Omental fat pad (tissue), 4 donors: ENCODE data around the gene SWAP70. TPM values are rescaled to one million over a fixed set of nuclear protein-coding genes. Genes with fewer than 3 reads are reported as not detected.
A peak's percentile ranks its signal among the peaks of the same experiment; 100 is the strongest.

ENCODE experiments used
- ATAC-seq: fragments of 150-250 bp; one replicate; pipeline ENCODE4 v1.9.1; 2016; ENCODE audit warnings: mild to moderate bottlenecking, moderate library complexity; ENCODE audit not compliant: low FRiP score
- DNase-seq: peaks from one replicate; pipeline ENCODE4 v3.0.0-alpha.2; 2019; ENCODE audit warnings: low spot score
- total RNA-seq, 4 donors: library from RNA; depleted of rRNA; stranded (reverse); fragments of >200 nt; gene quantifications; one replicate each; pipeline ENCODE4 v1.1.0, GENCODE V29; 2016
- TF ChIP-seq, protein P1 (sequence below), 3 donors: fragments of 450-650 bp; IDR thresholded peaks; one replicate each; pipeline ENCODE4 v1.5.1; 2016 to 2017; ENCODE audit warnings: antibody characterized with exemption in 3 of 3, mild to moderate bottlenecking in 3 of 3, moderate library complexity in 2 of 3

Gene SWAP70
- total RNA-seq, 4 donors from 2014 or later, result 35.6 to 81.7 (median 61.0) TPM

DNA sequence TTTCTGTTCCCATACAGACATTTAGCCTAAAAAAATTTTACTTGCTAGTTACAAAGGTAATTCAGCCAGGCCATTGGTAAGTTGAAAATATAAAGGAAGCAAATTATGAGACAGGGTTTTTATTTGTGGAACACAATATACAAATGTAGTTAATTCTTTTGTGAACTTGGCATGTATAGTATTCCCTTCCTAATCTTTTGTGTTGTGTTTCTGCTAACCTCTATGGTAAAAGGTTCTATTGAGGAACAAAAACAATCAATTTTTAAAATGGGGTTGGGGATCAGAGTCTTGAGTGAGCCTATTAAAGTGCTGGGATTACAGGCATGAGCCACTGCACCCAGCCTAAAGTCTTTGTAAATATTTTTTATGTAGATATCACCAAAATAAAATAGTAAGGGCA is 14.1 kb downstream of the SWAP70 start:
- DNase-seq, result no peak
- no peak for ATAC-seq
- TF ChIP-seq, protein P1, sequence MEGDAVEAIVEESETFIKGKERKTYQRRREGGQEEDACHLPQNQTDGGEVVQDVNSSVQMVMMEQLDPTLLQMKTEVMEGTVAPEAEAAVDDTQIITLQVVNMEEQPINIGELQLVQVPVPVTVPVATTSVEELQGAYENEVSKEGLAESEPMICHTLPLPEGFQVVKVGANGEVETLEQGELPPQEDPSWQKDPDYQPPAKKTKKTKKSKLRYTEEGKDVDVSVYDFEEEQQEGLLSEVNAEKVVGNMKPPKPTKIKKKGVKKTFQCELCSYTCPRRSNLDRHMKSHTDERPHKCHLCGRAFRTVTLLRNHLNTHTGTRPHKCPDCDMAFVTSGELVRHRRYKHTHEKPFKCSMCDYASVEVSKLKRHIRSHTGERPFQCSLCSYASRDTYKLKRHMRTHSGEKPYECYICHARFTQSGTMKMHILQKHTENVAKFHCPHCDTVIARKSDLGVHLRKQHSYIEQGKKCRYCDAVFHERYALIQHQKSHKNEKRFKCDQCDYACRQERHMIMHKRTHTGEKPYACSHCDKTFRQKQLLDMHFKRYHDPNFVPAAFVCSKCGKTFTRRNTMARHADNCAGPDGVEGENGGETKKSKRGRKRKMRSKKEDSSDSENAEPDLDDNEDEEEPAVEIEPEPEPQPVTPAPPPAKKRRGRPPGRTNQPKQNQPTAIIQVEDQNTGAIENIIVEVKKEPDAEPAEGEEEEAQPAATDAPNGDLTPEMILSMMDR (IDR thresholded peaks at IDR 0.05), result no peak

DNA sequence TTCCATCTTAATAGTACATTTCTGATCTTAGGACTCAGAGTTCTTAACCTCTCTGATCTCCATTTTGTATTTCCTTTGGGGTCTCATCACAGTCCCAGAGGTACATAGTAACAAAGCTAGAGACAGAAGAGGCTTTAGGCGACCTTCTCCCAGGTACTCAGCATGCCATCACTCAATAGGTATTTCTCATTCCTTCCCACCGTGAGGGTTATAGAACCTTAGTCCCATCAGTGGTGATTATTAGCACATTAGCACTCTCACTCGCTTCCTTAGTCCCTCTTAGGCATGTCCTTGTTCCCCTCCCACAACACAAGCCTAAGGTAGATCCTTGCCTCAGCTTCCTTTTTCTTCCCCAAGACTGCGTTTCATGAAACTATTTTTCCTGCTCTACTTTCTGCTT is 14.7 kb downstream of the SWAP70 start:
- DNase-seq (no peak), ATAC-seq (no peak)
- TF ChIP-seq, protein P1 (IDR thresholded peaks at IDR 0.05), result no peak

DNA sequence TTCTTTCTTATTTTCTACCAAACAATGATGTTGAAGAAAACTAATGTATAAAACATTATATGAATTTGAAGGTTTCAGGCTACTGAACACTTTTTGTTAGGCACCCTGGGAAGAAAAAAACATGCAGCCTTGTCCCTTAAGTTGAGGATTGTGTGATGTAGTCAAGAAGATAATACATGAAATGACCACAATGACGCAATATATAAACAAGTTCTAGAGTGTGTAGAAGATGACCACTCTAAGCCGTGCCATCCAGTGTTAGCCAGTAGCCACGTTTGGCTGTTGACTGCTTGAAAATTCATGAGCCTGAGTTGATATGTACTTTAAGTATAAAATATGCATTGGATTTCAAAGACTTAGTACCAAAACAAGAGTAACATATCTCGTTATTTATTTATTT is 16.2 kb downstream of the SWAP70 start:
- TF ChIP-seq, protein P1 (IDR thresholded peaks at IDR 0.05), result no peak
- DNase-seq (no peak), ATAC-seq (no peak)

DNA sequence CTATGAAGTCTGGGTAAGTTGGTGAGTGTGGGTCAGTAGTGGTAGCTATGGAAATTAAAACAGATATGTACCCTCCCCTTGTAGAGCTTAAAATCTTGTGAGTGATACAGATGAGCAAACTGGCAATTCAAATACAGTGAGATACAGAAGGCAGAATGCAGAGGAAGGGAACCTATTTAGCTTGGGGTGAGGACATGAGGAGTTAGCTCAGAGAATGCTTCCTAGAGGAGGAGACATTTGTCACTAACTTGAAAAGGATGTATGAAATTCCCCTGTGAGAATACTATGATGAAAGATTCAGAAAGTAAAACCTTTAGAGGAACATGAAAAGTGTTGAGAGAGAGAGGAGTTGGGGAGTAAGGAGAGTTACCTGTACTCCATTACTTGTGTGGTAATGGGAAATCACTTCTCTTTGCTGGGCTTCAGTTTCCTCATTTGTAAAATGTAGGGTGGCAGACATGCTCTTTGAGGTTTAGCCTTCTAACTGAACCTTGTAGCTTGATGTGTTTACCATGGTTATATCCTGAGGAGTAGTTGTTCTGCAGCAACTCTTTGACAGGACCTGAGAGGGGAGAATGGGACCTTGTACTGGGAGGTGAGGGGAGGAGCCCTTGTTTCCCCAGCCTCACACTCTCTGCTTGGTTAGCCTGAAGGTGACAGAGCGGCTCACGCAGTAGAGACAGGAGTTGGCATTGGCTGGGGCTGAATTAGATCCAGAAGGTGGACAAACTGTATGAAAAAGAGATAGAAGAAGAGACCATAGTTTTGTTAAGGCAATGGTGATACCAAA is 17.9 kb downstream of the SWAP70 start:
- TF ChIP-seq, protein P1 (IDR thresholded peaks at IDR 0.05), result no peak
- DNase-seq (no peak), ATAC-seq (no peak)

DNA sequence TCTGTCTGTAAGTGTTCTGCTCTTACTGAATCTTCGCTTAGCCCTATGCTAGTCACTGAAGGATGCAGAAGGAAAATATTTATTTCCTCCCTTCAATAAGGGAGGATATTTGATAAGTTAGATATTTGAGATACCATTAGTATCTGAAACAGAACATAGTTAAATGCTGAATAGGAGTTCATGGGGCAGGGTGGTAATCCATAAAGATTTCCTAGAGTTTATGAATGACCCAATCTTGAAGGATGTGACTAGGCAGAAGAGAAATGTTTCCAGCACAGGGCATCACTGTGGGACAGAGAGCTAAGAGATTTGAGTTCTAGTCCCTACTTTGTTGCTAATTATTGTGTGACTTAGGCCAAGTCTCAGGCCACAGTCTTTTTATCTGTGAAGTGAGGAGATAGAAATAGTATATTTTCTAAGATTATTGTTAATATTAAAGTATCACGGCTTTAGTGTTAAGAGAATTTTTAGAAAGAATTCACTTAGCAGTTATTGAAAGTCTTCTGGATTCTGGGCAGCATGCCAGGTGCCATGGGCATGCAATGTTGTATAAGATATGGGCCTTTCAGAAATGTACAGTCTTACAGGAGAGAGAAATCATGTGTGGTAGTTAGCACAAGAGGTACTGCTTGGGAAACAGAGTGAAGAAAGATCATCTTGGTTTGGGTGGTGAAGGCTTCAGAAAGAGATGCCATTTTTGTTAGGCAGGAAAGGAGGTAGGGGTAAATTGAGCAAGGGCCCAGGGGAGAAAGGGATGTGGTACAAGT is 24.0 kb downstream of the SWAP70 start:
- DNase-seq, result no peak
- ATAC-seq, result no peak
- TF ChIP-seq, protein P1 (IDR thresholded peaks at IDR 0.05), result no peak

DNA sequence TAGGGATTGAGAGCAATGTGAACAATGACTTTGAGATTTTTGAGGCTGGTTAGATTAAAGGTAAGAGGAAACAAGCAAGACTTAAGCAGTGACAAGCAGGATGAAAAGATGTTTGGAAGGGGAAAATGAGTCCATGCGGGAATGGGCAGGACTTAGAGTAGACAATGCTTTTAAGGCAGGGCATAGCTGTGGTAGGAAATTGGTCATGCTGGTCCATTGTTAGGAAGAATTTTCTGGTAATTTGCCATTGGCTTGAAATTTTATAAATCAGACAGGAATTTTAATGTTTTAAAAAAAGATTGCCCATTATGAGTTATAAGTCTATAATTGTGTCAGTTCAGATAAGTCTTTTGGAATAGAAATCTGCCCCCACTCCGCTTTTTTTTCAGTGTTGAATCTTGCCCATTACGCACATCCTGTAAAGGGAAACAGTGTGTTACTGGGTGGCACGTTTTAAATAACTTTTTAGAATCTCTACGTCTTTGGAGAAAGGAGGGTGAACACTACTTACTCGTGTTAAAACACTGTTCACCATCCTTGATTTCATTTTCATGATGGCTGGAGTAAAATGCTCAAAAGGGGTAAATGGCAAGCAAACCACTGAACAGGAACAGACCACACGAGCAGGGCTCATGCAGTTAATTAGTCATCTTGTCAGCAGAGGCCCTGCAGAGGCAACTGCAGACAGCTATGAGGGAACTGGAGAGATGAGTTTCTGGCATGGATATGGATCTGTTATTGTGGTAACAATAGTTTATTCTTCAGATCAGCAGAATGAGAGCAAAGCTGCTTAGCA is 25.0 kb downstream of the SWAP70 start:
- TF ChIP-seq, protein P1 (IDR thresholded peaks at IDR 0.05), result no peak
- ATAC-seq, result peak; percentile 51

More for the DNA sequence above, 25.0 kb downstream of the SWAP70 start:
- no peak for DNase-seq
